ENCODE measurements around the gene CRYL1. TPM values are rescaled to one million over a fixed set of nuclear protein-coding genes. Genes with fewer than 3 reads are reported as not detected.

The CRYL1 gene
- total and polyA plus RNA-seq, 12 donors: 10.6 to 68.0 (median 48.1) TPM

DNA sequence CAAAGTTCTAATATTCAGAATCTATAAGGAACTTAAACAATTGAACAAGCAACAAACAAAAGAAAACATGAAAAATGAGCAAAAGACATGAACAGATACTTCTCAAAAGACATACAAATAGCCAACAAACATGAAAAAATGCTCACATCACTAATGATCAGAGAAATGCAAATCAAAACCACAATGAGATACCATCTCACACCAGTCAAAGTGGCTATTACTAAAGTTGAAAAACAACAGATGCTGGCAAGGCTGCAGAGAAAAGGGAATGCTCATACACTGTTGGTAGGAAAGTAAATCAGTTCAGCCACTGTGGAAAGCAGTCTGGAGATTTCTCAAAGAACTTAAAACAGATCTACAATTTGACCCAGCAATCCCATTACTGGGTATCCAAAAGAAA lies 74.3 kb downstream of the CRYL1 start:
- H3K4me1 ChIP-seq (replicated peaks in 1 of 2): no peaks in the 10 kb centered on the region
- DNase-seq: no peak
- H3K27me3 ChIP-seq: no peaks in the 10 kb centered on the region
- TF ChIP-seq, protein P1, sequence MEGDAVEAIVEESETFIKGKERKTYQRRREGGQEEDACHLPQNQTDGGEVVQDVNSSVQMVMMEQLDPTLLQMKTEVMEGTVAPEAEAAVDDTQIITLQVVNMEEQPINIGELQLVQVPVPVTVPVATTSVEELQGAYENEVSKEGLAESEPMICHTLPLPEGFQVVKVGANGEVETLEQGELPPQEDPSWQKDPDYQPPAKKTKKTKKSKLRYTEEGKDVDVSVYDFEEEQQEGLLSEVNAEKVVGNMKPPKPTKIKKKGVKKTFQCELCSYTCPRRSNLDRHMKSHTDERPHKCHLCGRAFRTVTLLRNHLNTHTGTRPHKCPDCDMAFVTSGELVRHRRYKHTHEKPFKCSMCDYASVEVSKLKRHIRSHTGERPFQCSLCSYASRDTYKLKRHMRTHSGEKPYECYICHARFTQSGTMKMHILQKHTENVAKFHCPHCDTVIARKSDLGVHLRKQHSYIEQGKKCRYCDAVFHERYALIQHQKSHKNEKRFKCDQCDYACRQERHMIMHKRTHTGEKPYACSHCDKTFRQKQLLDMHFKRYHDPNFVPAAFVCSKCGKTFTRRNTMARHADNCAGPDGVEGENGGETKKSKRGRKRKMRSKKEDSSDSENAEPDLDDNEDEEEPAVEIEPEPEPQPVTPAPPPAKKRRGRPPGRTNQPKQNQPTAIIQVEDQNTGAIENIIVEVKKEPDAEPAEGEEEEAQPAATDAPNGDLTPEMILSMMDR (IDR thresholded peaks at IDR 0.05): no peak
- no peak for TF ChIP-seq POLR2A (IDR thresholded peaks at IDR 0.05)
- no peaks in the 10 kb centered on the region for H3K36me3 ChIP-seq (replicated peaks in 1 of 2)
- no peak overlapping the region for H3K4me3 ChIP-seq
- H3K9me3 ChIP-seq (replicated peaks in 1 of 3): peaks cover 0 to 11% (median 0%) of the 10 kb centered on the region in 3 donors
- no peak overlapping the region for H3K27ac ChIP-seq
- intact Hi-C loops (cut with DNase I): no loop called here

DNA sequence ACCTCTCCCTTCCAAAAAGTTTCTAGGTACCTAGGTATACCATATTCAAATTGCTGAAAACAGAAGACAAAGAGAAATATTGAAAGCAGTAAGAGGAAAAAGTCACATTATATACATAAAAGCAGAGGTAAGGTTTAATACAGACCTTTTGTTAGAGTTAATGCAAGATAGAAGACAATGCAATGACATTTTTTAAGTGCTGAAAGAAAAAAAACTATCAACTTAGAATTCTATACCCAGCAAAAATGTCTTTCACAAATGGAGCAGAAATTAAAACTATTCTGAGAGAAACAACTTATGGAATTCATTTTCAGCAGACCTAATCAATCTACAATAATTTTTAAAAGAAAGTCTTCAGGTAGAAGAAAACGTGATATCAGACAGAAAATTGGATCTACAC lies 77.2 kb downstream of the CRYL1 start:
- Histone ChIP-seq H3K27me3 (no peaks in the 10 kb centered on the region), H3K4me3 (no peak overlapping the region), H3K36me3 (replicated peaks in 1 of 2) (no peaks in the 10 kb centered on the region), H3K9me3 (replicated peaks in 1 of 3) (peaks cover 0 to 11% (median 0%) of the 10 kb centered on the region in 3 donors), H3K4me1 (replicated peaks in 1 of 2) (no peaks in the 10 kb centered on the region), H3K27ac (no peak overlapping the region)
- 76 to 89% (median 88%) methylated on average over 1 of the region's 1 CpG for WGBS, 4 donors
- no peak for TF ChIP-seq POLR2A (IDR thresholded peaks at IDR 0.05)
- TF ChIP-seq, protein P1 (IDR thresholded peaks at IDR 0.05): no peak
- no peak for DNase-seq
- intact Hi-C loops (cut with DNase I): no loop called here

DNA sequence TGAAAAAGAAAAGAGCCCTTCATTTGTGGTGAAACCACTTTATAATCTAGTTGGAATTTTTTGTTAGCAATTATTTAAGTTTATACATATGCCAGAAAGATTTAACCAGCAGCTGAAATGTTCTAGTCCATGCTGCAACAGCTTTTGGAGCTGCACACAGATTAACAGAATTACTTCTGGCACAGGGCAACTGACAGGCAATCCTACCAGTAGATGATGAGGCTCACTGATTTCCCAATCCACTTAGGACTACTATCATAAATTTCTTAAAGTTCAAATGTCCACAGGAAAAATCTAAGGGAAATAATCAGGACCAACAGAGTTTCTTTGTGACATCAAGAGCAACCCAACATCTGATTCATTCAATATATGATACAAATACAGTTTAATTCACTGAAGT lies 78.8 kb downstream of the CRYL1 start:
- Histone ChIP-seq H3K27me3 (no peaks in the 10 kb centered on the region), H3K27ac (no peak overlapping the region), H3K4me1 (replicated peaks in 1 of 2) (no peaks in the 10 kb centered on the region), H3K36me3 (replicated peaks in 1 of 2) (no peaks in the 10 kb centered on the region), H3K9me3 (replicated peaks in 1 of 3) (peaks cover 0 to 11% (median 0%) of the 10 kb centered on the region in 3 donors), H3K4me3 (no peak overlapping the region)
- no peak for TF ChIP-seq POLR2A (IDR thresholded peaks at IDR 0.05)
- TF ChIP-seq, protein P1 (IDR thresholded peaks at IDR 0.05): no peak
- intact Hi-C loops (cut with DNase I): no loop called here
- DNase-seq: no peak

DNA sequence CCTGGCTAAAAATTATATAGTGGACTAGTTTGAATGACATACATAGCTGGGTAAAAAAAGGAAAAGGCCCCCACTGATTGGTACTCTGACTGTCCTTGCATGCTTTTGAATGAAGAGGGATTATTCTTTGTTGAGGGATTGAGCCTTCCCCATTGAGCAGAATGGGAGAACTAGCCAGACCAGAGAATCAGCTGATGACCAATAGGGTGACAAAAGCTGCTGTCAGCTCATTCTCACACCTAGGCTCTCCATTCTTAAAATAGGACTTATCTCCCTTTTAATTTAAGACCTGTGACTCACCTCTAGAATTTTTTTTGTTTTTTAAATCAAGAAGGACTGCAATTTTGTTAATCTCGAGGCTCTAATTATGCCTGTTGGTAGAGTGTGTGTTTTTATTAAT lies 79.3 kb downstream of the CRYL1 start:
- intact Hi-C loops (cut with DNase I): no loop called here
- Histone ChIP-seq H3K4me3 (no peak overlapping the region), H3K36me3 (replicated peaks in 1 of 2) (no peaks in the 10 kb centered on the region), H3K27me3 (no peaks in the 10 kb centered on the region), H3K9me3 (replicated peaks in 1 of 3) (peaks cover 0 to 11% (median 0%) of the 10 kb centered on the region in 3 donors), H3K4me1 (replicated peaks in 1 of 2) (no peaks in the 10 kb centered on the region), H3K27ac (no peak overlapping the region)
- WGBS, 4 donors: 75 to 87% (median 77%) methylated on average over 1 of the region's 1 CpG
- DNase-seq: no peak
- TF ChIP-seq POLR2A (IDR thresholded peaks at IDR 0.05): no peak
- TF ChIP-seq, protein P1 (IDR thresholded peaks at IDR 0.05): no peak

Data from adrenal gland (tissue), 12 donors.